ENCODE data around the gene ATRN.

The ATRN gene

GRCh38 chr20:3660262-3661059, 189.6 kb downstream of the ATRN start:
- no peak for DNase-seq

- DNase-seq = no peak
Measured at GRCh38 chr20:3661060-3661813, 190.4 kb downstream of the ATRN start.

GRCh38 chr20:3661814-3662665, 191.2 kb downstream of the ATRN start:
- no peak for DNase-seq

- DNase-seq = no peak
Measured at GRCh38 chr20:3663031-3663701, 192.3 kb downstream of the ATRN start, which contains the start of gene GFRA4. Gene GFRA4, minus strand, starts transcription at chr20:3663399. Its CDS starts 0 bp downstream, at chr20:3663399.

GRCh38 chr20:3663858-3664257, 193.0 kb downstream of the ATRN start:
- DNase-seq = no peak

GRCh38 chr20:3667434-3668037, 196.7 kb downstream of the ATRN start:
- DNase-seq = no peak

- no peak for DNase-seq
Measured at GRCh38 chr20:3669710-3670367, 199.0 kb downstream of the ATRN start.

- DNase-seq = no peak
Measured at GRCh38 chr20:3670511-3670910, 199.7 kb downstream of the ATRN start.

- DNase-seq = no peak
Measured at GRCh38 chr20:3670945-3671344, 200.1 kb downstream of the ATRN start.

- DNase-seq = no peak
Measured at GRCh38 chr20:3671986-3672546, 201.2 kb downstream of the ATRN start.

- no peak for DNase-seq
Measured at GRCh38 chr20:3672547-3673171, 201.8 kb downstream of the ATRN start.

- DNase-seq = no peak
Measured at GRCh38 chr20:3673221-3674070, 202.6 kb downstream of the ATRN start.

GRCh38 chr20:3674447-3674846, 203.6 kb downstream of the ATRN start:
- no peak for DNase-seq

- no peak for DNase-seq
Measured at GRCh38 chr20:3674995-3675900, 204.4 kb downstream of the ATRN start.

GRCh38 chr20:3677733-3678132, 206.9 kb downstream of the ATRN start:
- DNase-seq = no peak

GRCh38 chr20:3678198-3678597, 207.4 kb downstream of the ATRN start:
- DNase-seq = no peak

GRCh38 chr20:3678856-3679720, 208.3 kb downstream of the ATRN start:
- DNase-seq = no peak
